Upper lobe of left lung (tissue), 4 donors: ENCODE results near the gene CDH15.

Experiments used
- POLR2A ChIP-seq, 4 donors: fragments of 450-650 bp; IDR thresholded peaks; one replicate each; pipeline ENCODE4 v1.5.1; 2016 to 2017; ENCODE audit warnings: antibody characterized with exemption in 4 of 4, mild to moderate bottlenecking in 2 of 4
- POLR2AphosphoS5 ChIP-seq, 2 donors: sonication (generic); formaldehyde crosslinking; IDR thresholded peaks; one replicate each; pipeline ENCODE4 v1.5.1; 2017; ENCODE audit warnings: antibody characterized with exemption in 2 of 2
- TF ChIP-seq, protein P1 (sequence below), 6 experiments: fragments of 450-650 bp in 4 of 6; fragments of 200-600 bp in 2 of 6; sonication (generic) in 2 of 6; IDR thresholded peaks; one replicate each; pipeline ENCODE4 v1.5.1; 2016 to 2019; ENCODE audit warnings: antibody characterized with exemption in 6 of 6

DNA sequence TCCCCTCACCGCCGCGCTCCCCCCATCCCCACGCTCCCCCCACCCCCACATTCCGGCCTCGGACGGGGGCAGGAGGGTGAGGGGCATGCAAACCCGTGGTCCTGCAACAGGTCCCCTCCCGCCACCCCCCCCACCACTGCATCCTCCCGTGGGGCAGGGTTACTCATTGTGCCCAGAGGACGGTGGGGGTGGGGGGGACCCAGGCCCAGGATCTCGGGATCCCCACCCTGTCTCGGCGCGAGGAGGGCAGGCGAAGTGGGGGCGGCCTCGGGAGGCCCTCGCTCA lies 20.3 kb downstream of the CDH15 start:
- TF ChIP-seq, protein P1, sequence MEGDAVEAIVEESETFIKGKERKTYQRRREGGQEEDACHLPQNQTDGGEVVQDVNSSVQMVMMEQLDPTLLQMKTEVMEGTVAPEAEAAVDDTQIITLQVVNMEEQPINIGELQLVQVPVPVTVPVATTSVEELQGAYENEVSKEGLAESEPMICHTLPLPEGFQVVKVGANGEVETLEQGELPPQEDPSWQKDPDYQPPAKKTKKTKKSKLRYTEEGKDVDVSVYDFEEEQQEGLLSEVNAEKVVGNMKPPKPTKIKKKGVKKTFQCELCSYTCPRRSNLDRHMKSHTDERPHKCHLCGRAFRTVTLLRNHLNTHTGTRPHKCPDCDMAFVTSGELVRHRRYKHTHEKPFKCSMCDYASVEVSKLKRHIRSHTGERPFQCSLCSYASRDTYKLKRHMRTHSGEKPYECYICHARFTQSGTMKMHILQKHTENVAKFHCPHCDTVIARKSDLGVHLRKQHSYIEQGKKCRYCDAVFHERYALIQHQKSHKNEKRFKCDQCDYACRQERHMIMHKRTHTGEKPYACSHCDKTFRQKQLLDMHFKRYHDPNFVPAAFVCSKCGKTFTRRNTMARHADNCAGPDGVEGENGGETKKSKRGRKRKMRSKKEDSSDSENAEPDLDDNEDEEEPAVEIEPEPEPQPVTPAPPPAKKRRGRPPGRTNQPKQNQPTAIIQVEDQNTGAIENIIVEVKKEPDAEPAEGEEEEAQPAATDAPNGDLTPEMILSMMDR (IDR thresholded peaks at IDR 0.05) = no peak
- TF ChIP-seq POLR2AphosphoS5 (IDR thresholded peaks at IDR 0.05) (no peak), POLR2A (IDR thresholded peaks at IDR 0.05) (no peak)
